Measurements from ENCODE around the gene KCNK18. TPM values are rescaled to one million over a fixed set of nuclear protein-coding genes. Genes with fewer than 3 reads are reported as not detected.

The KCNK18 gene
- total and polyA plus RNA-seq, 2 of the 8 experiments (the other 6 are each of a cell fraction or from before 2014, with no cell fraction given): not detected

DNA sequence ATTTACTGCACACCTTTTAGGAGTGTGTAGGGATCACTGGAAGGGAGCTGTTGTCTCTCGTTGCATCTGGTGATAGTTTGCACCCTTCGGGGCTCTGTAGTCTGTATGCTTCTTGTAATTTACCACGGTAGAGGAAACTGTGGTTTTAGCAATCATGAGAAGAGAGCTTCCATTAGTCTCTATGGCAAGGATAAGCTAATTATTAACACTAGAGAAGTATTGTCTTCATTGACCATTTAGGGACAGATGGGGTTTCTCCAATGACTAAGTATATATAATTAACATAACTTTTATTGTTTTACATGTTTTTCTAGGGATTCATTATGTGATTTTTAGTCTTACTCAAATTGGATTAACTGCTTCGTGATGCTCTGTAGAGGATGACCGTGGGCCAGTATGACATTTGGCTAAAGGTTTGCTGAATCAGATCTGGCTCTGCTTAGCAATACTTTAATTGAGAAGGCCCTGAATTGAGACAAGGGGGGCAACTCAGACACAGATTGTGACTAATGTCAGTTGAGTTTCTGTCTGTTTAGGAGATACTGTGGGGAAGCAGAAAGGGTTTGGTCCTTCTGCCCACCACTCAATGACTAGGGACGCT, 52.3 kb downstream of the KCNK18 start:
- Histone ChIP-seq H3K23me2 (ENCODE audit: low read depth, low read length) (no peaks in the 10 kb centered on the region), H2BK15ac (ENCODE audit: low read length) (no peak overlapping the region), H4K91ac (replicated peaks; ENCODE audit: insufficient read length, low read length) (no peak overlapping the region), H3K27ac (ENCODE audit: low read depth, low read length) (no peak overlapping the region), H2AFZ (ENCODE audit: low read length) (no peak overlapping the region), H3K4ac (replicated peaks; ENCODE audit: insufficient read length, low read depth, low read length) (no peak overlapping the region), H2BK20ac (ENCODE audit: low read length) (no peak overlapping the region), H3K56ac (replicated peaks; ENCODE audit: insufficient read length, low read depth, low read length) (no peak overlapping the region), H3K4me3 (ENCODE audit: extremely low read depth in 1 of 4, insufficient read depth in 2 of 4, low read depth in 3 of 4, low read length in 4 of 4) (no peak overlapping the region), H4K8ac (ENCODE audit: extremely low read depth, insufficient read depth, low read length) (no peak overlapping the region), H4K20me1 (replicated peaks in 1 of 2; ENCODE audit: control insufficient read depth in 1 of 2, insufficient read depth in 2 of 2, low read length in 2 of 2) (no peaks in the 10 kb centered on the region), H3K79me1 (ENCODE audit: low read depth, low read length) (no peaks in the 10 kb centered on the region), H2BK120ac (replicated peaks; ENCODE audit: low read depth, low read length) (no peak overlapping the region), H3K4me2 (ENCODE audit: insufficient read depth in 1 of 2, low read depth in 2 of 2, low read length in 2 of 2) (no peak overlapping the region), H3K4me1 (replicated peaks in 1 of 4; ENCODE audit: control insufficient read depth in 3 of 4, insufficient read depth in 4 of 4, low read length in 3 of 4) (peaks cover 0 to 7% (median 1%) of the 10 kb centered on the region in 4 experiments; a peak in 4 of 7 replicates), H3K79me2 (ENCODE audit: control insufficient read depth in 1 of 2, insufficient read depth in 2 of 2, low read length in 2 of 2) (no peaks in the 10 kb centered on the region), H3K23ac (ENCODE audit: insufficient read length) (no peak overlapping the region), H3K27me3 (replicated peaks in 1 of 4; ENCODE audit: control insufficient read depth in 3 of 4, extremely low read depth in 1 of 4, insufficient read depth in 3 of 4, low read length in 3 of 4) (no peaks in the 10 kb centered on the region), H3K9me3 (ENCODE audit: insufficient read depth in 2 of 2, low read depth in 1 of 2, low read length in 1 of 2) (no peaks in the 10 kb centered on the region), H3K14ac (ENCODE audit: insufficient read length) (no peak overlapping the region), H3K9ac (replicated peaks in 1 of 4; ENCODE audit: extremely low read depth in 1 of 4, low read depth in 3 of 4, low read length in 3 of 4) (no peak overlapping the region), H4K5ac (ENCODE audit: insufficient read length, low read depth, low read length) (no peak overlapping the region), H3K36me3 (ENCODE audit: control insufficient read depth in 2 of 4, insufficient read depth in 4 of 4, low read length in 3 of 4) (no peaks in the 10 kb centered on the region), H3K18ac (ENCODE audit: extremely low read depth, low read length) (no peak overlapping the region), H2AK5ac (ENCODE audit: low read depth, low read length) (no peak overlapping the region), H2BK12ac (ENCODE audit: low read depth, low read length) (no peak overlapping the region), H2BK5ac (ENCODE audit: low read depth, low read length) (no peak overlapping the region)
- WGBS, 2 experiments (ENCODE audit: extremely low coverage in 1 of 2, insufficient coverage in 1 of 2, insufficient read length in 1 of 2, insufficient replicate concordance in 2 of 2, low coverage in 1 of 2, low lambda C conversion rate in 2 of 2, missing lambda C conversion rate in 1 of 2): 75% methylated on average over 6 of the region's 6 CpGs; no CpG with 5 or more reads in 1 of the 2 experiments
- ChIA-PET CTCF (ENCODE audit: partially characterized antibody) (interaction anchor here (0.8 to 1.8 kb wide), 5 partner anchors 9 to 74 kb away, joined by 3 to 11 read pairs (median 3); no protein-coding TSS in a partner anchor), POLR2A (ENCODE audit: partially characterized antibody) (no interaction called here)
- TF ChIP-seq SP1 (IDR thresholded peaks at IDR 0.05; ENCODE audit: low read depth, low read length) (no peak), RNF2 (IDR thresholded peaks at IDR 0.05; ENCODE audit: borderline replicate concordance, low read depth, low read length, missing control alignments, poor library complexity, severe bottlenecking) (no peak), POLR2A (IDR thresholded peaks at IDR 0.05; ENCODE audit: control extremely low read depth in 1 of 2, low read depth in 2 of 2, low read length in 2 of 2) (no peak), MAFK (IDR thresholded peaks at IDR 0.05; ENCODE audit: low read depth, low read length) (no peak), JUN (IDR thresholded peaks at IDR 0.05; ENCODE audit: low read depth, low read length) (no peak), RXRA (IDR thresholded peaks at IDR 0.05; ENCODE audit: insufficient read depth, low read depth, low read length) (no peak), PHF8 (conservative IDR thresholded peaks at IDR 0.05; ENCODE audit: low read depth, low read length) (no peak), POU5F1 (IDR thresholded peaks at IDR 0.05; ENCODE audit: low read depth, low read length) (no peak), RFX5 (IDR thresholded peaks at IDR 0.05; ENCODE audit: borderline replicate concordance, low read depth, low read length) (no peak), SIN3A (conservative IDR thresholded peaks at IDR 0.05 in 1 of 2, IDR thresholded peaks at IDR 0.05 in 1 of 2; ENCODE audit: low read depth in 1 of 2, low read length in 2 of 2) (no peak), TAF1 (IDR thresholded peaks at IDR 0.05; ENCODE audit: low read depth, low read length) (no peak), RBBP5 (IDR thresholded peaks at IDR 0.05; ENCODE audit: borderline replicate concordance, low read depth, low read length) (no peak)
- TF ChIP-seq, protein P1, sequence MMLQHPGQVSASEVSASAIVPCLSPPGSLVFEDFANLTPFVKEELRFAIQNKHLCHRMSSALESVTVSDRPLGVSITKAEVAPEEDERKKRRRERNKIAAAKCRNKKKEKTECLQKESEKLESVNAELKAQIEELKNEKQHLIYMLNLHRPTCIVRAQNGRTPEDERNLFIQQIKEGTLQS (IDR thresholded peaks at IDR 0.05; ENCODE audit: insufficient read depth, low read depth, low read length): no peak
- FAIRE-seq: no peak
- no peak for DNase-seq (ENCODE audit: low read depth in 1 of 2, low spot score in 2 of 2)

Data from H1 (cell line).